ENCODE results near the gene IMMT.

Gene IMMT

GRCh38 chr2:86223927-86224560 lies 28.8 kb upstream of the IMMT start:
- no peak for DNase-seq (ENCODE audit: low read depth, low spot score)
- no peak overlapping the region for H3K4me3 ChIP-seq (ENCODE audit: low read depth, low read length)
- no peak for TF ChIP-seq CTCF (IDR thresholded peaks at IDR 0.05; ENCODE audit: insufficient read depth, low read length, missing control alignments)
- POLR2A ChIA-PET: no interaction called here
- CTCF ChIA-PET: interaction anchor here (12.2 kb wide), 1 partner anchor 146 kb away, joined by 195 read pairs; no protein-coding TSS in a partner anchor

GRCh38 chr2:86223140-86223926 lies 28.1 kb upstream of the IMMT start:
- H3K4me3 ChIP-seq (ENCODE audit: low read depth, low read length): no peak overlapping the region
- ChIA-PET POLR2A (interaction anchor here (0.7 kb wide), 1 partner anchor 82 kb away, joined by 3 read pairs; no protein-coding TSS in a partner anchor), CTCF (interaction anchor here (1.5 to 12.2 kb wide), 2 partner anchors 10 to 147 kb away, joined by 5 to 195 read pairs; no protein-coding TSS in a partner anchor)
- DNase-seq (ENCODE audit: low read depth, low spot score): peak; percentile 21
- TF ChIP-seq CTCF (IDR thresholded peaks at IDR 0.05; ENCODE audit: insufficient read depth, low read length, missing control alignments): no peak

GRCh38 chr2:86221066-86221684 lies 25.9 kb upstream of the IMMT start:
- no peak overlapping the region for H3K4me3 ChIP-seq (ENCODE audit: low read depth, low read length)
- DNase-seq (ENCODE audit: low read depth, low spot score): no peak
- POLR2A ChIA-PET: interaction anchor here (0.6 kb wide), 1 partner anchor 384 kb away, joined by 3 read pairs; no protein-coding TSS in a partner anchor
- CTCF ChIA-PET: interaction anchor here (0.7 to 12.2 kb wide), 38 partner anchors 8 to 587 kb away, joined by 3 to 195 read pairs (median 5); partner anchors contain the start of genes IMMT and KDM3A
- TF ChIP-seq CTCF (IDR thresholded peaks at IDR 0.05; ENCODE audit: insufficient read depth, low read length, missing control alignments): peak; percentile 76

GRCh38 chr2:86219896-86220295 lies 24.6 kb upstream of the IMMT start:
- no peak for TF ChIP-seq CTCF (IDR thresholded peaks at IDR 0.05; ENCODE audit: insufficient read depth, low read length, missing control alignments)
- DNase-seq (ENCODE audit: low read depth, low spot score): no peak
- ChIA-PET POLR2A (no interaction called here), CTCF (interaction anchor here (1.1 to 12.2 kb wide), 14 partner anchors 9 to 252 kb away, joined by 3 to 195 read pairs (median 8); partner anchors contain the start of genes IMMT and KDM3A)
- H3K4me3 ChIP-seq (ENCODE audit: low read depth, low read length): no peak overlapping the region

GRCh38 chr2:86218124-86218523 lies 22.9 kb upstream of the IMMT start:
- DNase-seq (ENCODE audit: low read depth, low spot score): no peak
- TF ChIP-seq CTCF (IDR thresholded peaks at IDR 0.05; ENCODE audit: insufficient read depth, low read length, missing control alignments): no peak
- ChIA-PET CTCF (interaction anchor here (12.2 kb wide), 1 partner anchor 152 kb away, joined by 195 read pairs; no protein-coding TSS in a partner anchor), POLR2A (no interaction called here)
- no peak overlapping the region for H3K4me3 ChIP-seq (ENCODE audit: low read depth, low read length)
